ENCODE results near the gene TIAM2. TPM values are rescaled to one million over a fixed set of nuclear protein-coding genes. Genes with fewer than 3 reads are reported as not detected.

TIAM2 gene
- total and polyA plus RNA-seq, 2 experiments from 2014 or later: 14.2 to 24.4 TPM

GRCh38 chr6:155143578-155144106, 148.5 kb downstream of the TIAM2 start:
- no peaks in the 10 kb centered on the region for H3K27me3 ChIP-seq (ENCODE audit: insufficient read depth)
- H3K4me3 Mint-ChIP-seq: peak overlapping the region; percentile 41; the same call in 2 of the 3 replicates
- H3K9me2 ChIP-seq (ENCODE audit: insufficient read depth): no peaks in the 10 kb centered on the region
- H3K27ac ChIP-seq (ENCODE audit: low read depth): peak overlapping the region; percentile 88
- H3K27me3 Mint-ChIP-seq (ENCODE audit: insufficient read depth, low read depth, poor library complexity): peaks cover 2% of the 10 kb centered on the region
- no peak overlapping the region for H2AFZ ChIP-seq
- H3K79me2 ChIP-seq (replicated peaks; ENCODE audit: insufficient read depth): no peaks in the 10 kb centered on the region
- H3K36me3 ChIP-seq (ENCODE audit: insufficient read depth): no peaks in the 10 kb centered on the region; the same call in 1 of the 2 replicates
- H3K4me2 ChIP-seq: peak overlapping the region; percentile 50
- DNase-seq (ENCODE audit: low spot score) (peak; percentile 50), ATAC-seq (peak; percentile 79)
- no peaks in the 10 kb centered on the region for H3K9me3 Mint-ChIP-seq
- no peaks in the 10 kb centered on the region for H3F3A ChIP-seq (replicated peaks; ENCODE audit: low read depth)
- no peaks in the 10 kb centered on the region for H4K20me1 ChIP-seq (replicated peaks; ENCODE audit: insufficient read depth)
- H3K36me3 Mint-ChIP-seq (ENCODE audit: low read depth): peaks cover 15% of the 10 kb centered on the region
- TF ChIP-seq ZNF331 (CRISPR knock-in tag; IDR thresholded peaks at IDR 0.05; ENCODE audit: low read depth) (no peak), REST (IDR thresholded peaks at IDR 0.05; ENCODE audit: unreplicated experiment) (no peak), NANOG (IDR thresholded peaks at IDR 0.05; ENCODE audit: borderline replicate concordance) (no peak), ETS1 (IDR thresholded peaks at IDR 0.05) (no peak), CTCF (conservative IDR thresholded peaks at IDR 0.05; ENCODE audit: low read depth in 2 of 2) (no peak), ZNF114 (CRISPR knock-in tag; IDR thresholded peaks at IDR 0.05) (no peak), JUNB (IDR thresholded peaks at IDR 0.05; ENCODE audit: unreplicated experiment) (no peak), ZNF462 (CRISPR knock-in tag; IDR thresholded peaks at IDR 0.05) (no peak), CREB1 (CRISPR knock-in tag; IDR thresholded peaks at IDR 0.05; ENCODE audit: low read depth) (no peak), STAT1 (IDR thresholded peaks at IDR 0.05; ENCODE audit: unreplicated experiment) (no peak), EZH2 (IDR thresholded peaks at IDR 0.05; ENCODE audit: low read depth, unreplicated experiment) (no peak), EZH2phosphoT487 (IDR thresholded peaks at IDR 0.05; ENCODE audit: unreplicated experiment) (no peak), POLR2AphosphoS5 (IDR thresholded peaks at IDR 0.05; ENCODE audit: low read depth) (no peak)
- H3K27ac Mint-ChIP-seq: peak overlapping the region; percentile 98
- peaks cover 42% of the 10 kb centered on the region for H3K4me1 ChIP-seq (ENCODE audit: insufficient read depth)
- peak overlapping the region; percentile 4; the same call in 1 of the 2 replicates for H3K4me3 ChIP-seq
- peaks cover 54% of the 10 kb centered on the region for H3K4me1 Mint-ChIP-seq
